Caco-2 (cell line): Measurements from ENCODE around the gene SPTB. TPM values are rescaled to one million over a fixed set of nuclear protein-coding genes. Genes with fewer than 3 reads are reported as not detected.

Experiments used
- BruUV-seq: library from RNA; stranded (reverse); fragments of 400-500 nt; replicated peaks from 2 replicates; lab custom pipeline; 2021; lab: Mats Ljungman, UMichigan
- CTCF ChIA-PET: fragments of 300-600 bp; sonication (Branson Sonifier 250); formaldehyde crosslinking; loops from one replicate; lab custom pipeline; 2022; ENCODE audit warnings: antibody characterized with exemption; lab: Charles Lee
- POLR2A ChIA-PET: fragments of 300-600 bp; sonication (Branson Sonifier 250); formaldehyde crosslinking; loops from one replicate; lab custom pipeline; 2022; ENCODE audit warnings: antibody characterized with exemption; lab: Charles Lee
- DNase-seq, 2 experiments: peaks; one replicate each; pipeline versions ENCODE4 v3.0.0 to v3.0.0-alpha.2; 2020 to 2022
- H3K27me3 ChIP-seq: replicated peaks from 2 replicates; pipeline ENCODE4 v1.6.0; 2011; ENCODE audit warnings: low read length; ENCODE audit not compliant: control insufficient read depth, insufficient read depth
- H3K36me3 ChIP-seq: 2 replicates; pipeline ENCODE4 v1.5.1; 2011; ENCODE audit warnings: low read length; ENCODE audit not compliant: control insufficient read depth, insufficient read depth
- H3K4me1 ChIP-seq: fragments of 250-450 bp; sonication (Bioruptor Pico); 2 replicates; pipeline ENCODE4 v1.5.1; 2020; ENCODE audit warnings: mild to moderate bottlenecking
- H3K4me3 ChIP-seq: 2 replicates; pipeline ENCODE4 v1.5.1; 2011; ENCODE audit warnings: low read depth, mild to moderate bottlenecking, control low read depth, low read length
- H3K9me3 ChIP-seq: fragments of 250-450 bp; sonication (Bioruptor Pico); 2 replicates; pipeline ENCODE4 v1.5.1; 2020; ENCODE audit warnings: mild to moderate bottlenecking, moderate library complexity
- H3K27ac Mint-ChIP-seq: one replicate; pipeline ENCODE4 v1.8.0; 2022; ENCODE audit warnings: mixed read lengths; ENCODE audit not compliant: unreplicated experiment
- H3K27me3 Mint-ChIP-seq: one replicate; pipeline ENCODE4 v1.8.0; 2022; ENCODE audit warnings: mixed read lengths; ENCODE audit not compliant: insufficient read depth, unreplicated experiment
- H3K36me3 Mint-ChIP-seq: one replicate; pipeline ENCODE4 v1.8.0; 2022; ENCODE audit warnings: mild to moderate bottlenecking, mixed read lengths; ENCODE audit not compliant: insufficient read depth, unreplicated experiment
- H3K4me1 Mint-ChIP-seq: one replicate; pipeline ENCODE4 v1.8.0; 2022; ENCODE audit warnings: low read depth, mixed read lengths; ENCODE audit not compliant: unreplicated experiment
- H3K4me3 Mint-ChIP-seq: one replicate; pipeline ENCODE4 v1.8.0; 2022; ENCODE audit warnings: mild to moderate bottlenecking, moderate library complexity, mixed read lengths; ENCODE audit not compliant: unreplicated experiment
- H3K9me3 Mint-ChIP-seq: one replicate; pipeline ENCODE4 v1.8.0; 2022; ENCODE audit warnings: mixed read lengths; ENCODE audit not compliant: unreplicated experiment
- intact Hi-C: fragments of 100-400 bp; cut with micrococcal nuclease; formaldehyde crosslinking; loops from one replicate; pipeline ENCODE4 v1.10.0; 2022; ENCODE audit not compliant: unreplicated experiment
- total RNA-seq: library from RNA; stranded (reverse); gene quantifications from 2 replicates; pipeline ENCODE4 v1.2.3, GENCODE V29; 2022
- TF ChIP-seq, protein P1 (sequence below), 2 experiments: fragments of 200-600 bp in 1 of 2; IDR thresholded peaks; 1 replicate in 1 of 2; 2 replicates in 1 of 2; pipeline versions ENCODE4 v1.5.1 to v1.8.0; 2011 to 2022; ENCODE audit warnings: antibody characterized with exemption in 1 of 2, control low read depth in 1 of 2, inconsistent platforms in 1 of 2, low read depth in 1 of 2, low read length in 1 of 2, mild to moderate bottlenecking in 1 of 2, moderate library complexity in 1 of 2; ENCODE audit not compliant: insufficient read depth in 1 of 2, severe bottlenecking in 1 of 2, unreplicated experiment in 1 of 2

SPTB gene
- total RNA-seq, 1 experiment from 2014 or later = 1.7 TPM

DNA sequence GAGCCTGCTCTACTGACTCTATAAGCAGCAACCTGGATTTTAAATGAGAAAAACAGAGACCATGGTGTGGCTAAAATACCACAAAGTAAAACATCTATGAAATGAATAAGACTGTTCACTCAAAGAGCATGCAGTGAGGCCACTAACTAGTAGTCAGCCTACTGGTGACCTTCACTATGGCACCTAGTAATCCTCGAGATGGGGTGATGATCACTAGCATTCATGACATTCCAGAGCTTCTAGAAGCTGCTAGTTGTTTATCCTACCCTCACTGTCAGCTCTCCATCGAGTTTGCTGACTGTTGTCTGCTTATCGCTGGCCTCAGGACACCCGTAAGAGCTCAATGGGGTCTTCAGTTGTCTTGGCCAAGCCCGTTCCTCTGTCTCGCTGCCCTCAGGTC lies 13.7 kb downstream of the SPTB start:
- Mint-ChIP-seq H3K4me1 (no peaks in the 10 kb centered on the region), H3K9me3 (no peaks in the 10 kb centered on the region), H3K27me3 (peaks cover 16% of the 10 kb centered on the region), H3K36me3 (no peaks in the 10 kb centered on the region), H3K4me3 (no peak overlapping the region), H3K27ac (no peak overlapping the region)
- H3K4me1 ChIP-seq = no peaks in the 10 kb centered on the region
- intact Hi-C loops = no loop called here
- no peak overlapping the region for H3K4me3 ChIP-seq
- TF ChIP-seq, protein P1, sequence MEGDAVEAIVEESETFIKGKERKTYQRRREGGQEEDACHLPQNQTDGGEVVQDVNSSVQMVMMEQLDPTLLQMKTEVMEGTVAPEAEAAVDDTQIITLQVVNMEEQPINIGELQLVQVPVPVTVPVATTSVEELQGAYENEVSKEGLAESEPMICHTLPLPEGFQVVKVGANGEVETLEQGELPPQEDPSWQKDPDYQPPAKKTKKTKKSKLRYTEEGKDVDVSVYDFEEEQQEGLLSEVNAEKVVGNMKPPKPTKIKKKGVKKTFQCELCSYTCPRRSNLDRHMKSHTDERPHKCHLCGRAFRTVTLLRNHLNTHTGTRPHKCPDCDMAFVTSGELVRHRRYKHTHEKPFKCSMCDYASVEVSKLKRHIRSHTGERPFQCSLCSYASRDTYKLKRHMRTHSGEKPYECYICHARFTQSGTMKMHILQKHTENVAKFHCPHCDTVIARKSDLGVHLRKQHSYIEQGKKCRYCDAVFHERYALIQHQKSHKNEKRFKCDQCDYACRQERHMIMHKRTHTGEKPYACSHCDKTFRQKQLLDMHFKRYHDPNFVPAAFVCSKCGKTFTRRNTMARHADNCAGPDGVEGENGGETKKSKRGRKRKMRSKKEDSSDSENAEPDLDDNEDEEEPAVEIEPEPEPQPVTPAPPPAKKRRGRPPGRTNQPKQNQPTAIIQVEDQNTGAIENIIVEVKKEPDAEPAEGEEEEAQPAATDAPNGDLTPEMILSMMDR (IDR thresholded peaks at IDR 0.05; ENCODE audit: insufficient read depth in 1 of 2, low read depth in 1 of 2, low read length in 1 of 2, severe bottlenecking in 1 of 2, unreplicated experiment in 1 of 2) = no peak
- no TSS peak for BruUV-seq
- POLR2A ChIA-PET = no interaction called here
- no peak for DNase-seq
- H3K36me3 ChIP-seq = no peaks in the 10 kb centered on the region
- no peaks in the 10 kb centered on the region for H3K27me3 ChIP-seq
- CTCF ChIA-PET = interaction anchor here (0.6 kb wide), 1 partner anchor 433 kb away, joined by 7 read pairs; no protein-coding TSS in a partner anchor
- H3K9me3 ChIP-seq = no peaks in the 10 kb centered on the region

DNA sequence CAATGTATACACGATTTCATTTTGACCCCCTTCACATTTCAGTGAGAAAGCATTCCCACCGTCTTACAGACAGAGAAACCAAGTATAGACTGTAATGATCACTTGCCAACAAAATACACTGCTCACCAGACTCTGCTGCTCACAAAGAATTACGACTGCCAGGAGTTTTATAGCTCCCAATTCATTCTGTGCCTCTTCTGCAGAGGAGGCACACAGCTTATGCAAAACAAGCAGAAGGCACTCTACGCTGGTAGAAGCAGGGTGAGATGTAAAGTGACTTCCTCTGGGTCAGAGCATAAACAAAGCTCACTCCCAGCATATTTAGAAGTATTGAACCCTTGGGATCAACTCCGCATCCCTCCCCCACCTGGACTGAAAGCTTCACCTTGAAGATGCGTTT lies 14.6 kb downstream of the SPTB start:
- H3K4me1 Mint-ChIP-seq = no peaks in the 10 kb centered on the region
- H3K4me3 ChIP-seq = no peak overlapping the region
- no peaks in the 10 kb centered on the region for H3K36me3 Mint-ChIP-seq
- no peak overlapping the region for H3K4me3 Mint-ChIP-seq
- BruUV-seq = no TSS peak
- intact Hi-C loops = no loop called here
- H3K9me3 ChIP-seq = no peaks in the 10 kb centered on the region
- H3K27me3 Mint-ChIP-seq = peaks cover 10% of the 10 kb centered on the region
- H3K36me3 ChIP-seq = no peaks in the 10 kb centered on the region
- TF ChIP-seq, protein P1 (IDR thresholded peaks at IDR 0.05; ENCODE audit: insufficient read depth in 1 of 2, low read depth in 1 of 2, low read length in 1 of 2, severe bottlenecking in 1 of 2, unreplicated experiment in 1 of 2) = no peak
- H3K27ac Mint-ChIP-seq = no peak overlapping the region
- no peaks in the 10 kb centered on the region for H3K9me3 Mint-ChIP-seq
- POLR2A ChIA-PET = no interaction called here
- CTCF ChIA-PET = no interaction called here
- no peaks in the 10 kb centered on the region for H3K27me3 ChIP-seq
- no peak for DNase-seq
- no peaks in the 10 kb centered on the region for H3K4me1 ChIP-seq

- no peaks in the 10 kb centered on the region for H3K9me3 Mint-ChIP-seq
- no peaks in the 10 kb centered on the region for H3K36me3 Mint-ChIP-seq
- no peaks in the 10 kb centered on the region for H3K36me3 ChIP-seq
- peaks cover 7% of the 10 kb centered on the region for H3K27me3 Mint-ChIP-seq
- no peak for DNase-seq
- no TSS peak for BruUV-seq
- no peaks in the 10 kb centered on the region for H3K4me1 ChIP-seq
- no peak overlapping the region for H3K27ac Mint-ChIP-seq
- H3K4me3 ChIP-seq = no peak overlapping the region
- CTCF ChIA-PET = interaction anchor here (0.6 kb wide), 1 partner anchor 15 kb away, joined by 7 read pairs; the partner anchor contains the start of gene SPTB
- no peaks in the 10 kb centered on the region for H3K4me1 Mint-ChIP-seq
- H3K4me3 Mint-ChIP-seq = no peak overlapping the region
- H3K27me3 ChIP-seq = no peaks in the 10 kb centered on the region
- intact Hi-C loops = no loop called here
- POLR2A ChIA-PET = no interaction called here
- TF ChIP-seq, protein P1 (IDR thresholded peaks at IDR 0.05; ENCODE audit: insufficient read depth in 1 of 2, low read depth in 1 of 2, low read length in 1 of 2, severe bottlenecking in 1 of 2, unreplicated experiment in 1 of 2) = no peak
- H3K9me3 ChIP-seq = no peaks in the 10 kb centered on the region
Observed at GRCh38 chr14:64864258-64864657, 15.4 kb downstream of the SPTB start.
